HFFc6 (cell line): Measurements from ENCODE around the gene LONP2. TPM values are rescaled to one million over a fixed set of nuclear protein-coding genes. Genes with fewer than 3 reads are reported as not detected.
"Not testable (repeated sequence)": the region's sequence is repeated elsewhere in the genome, so short reads cannot be mapped to it uniquely, and the experiment has no call there.

ENCODE experiments used
- DNase-seq: peaks from one replicate; pipeline ENCODE4 v3.0.0-alpha.2; 2018
- H3K27ac Mint-ChIP-seq: 2 replicates; pipeline ENCODE4 v1.8.0; 2020; ENCODE audit warnings: mild to moderate bottlenecking, mixed read lengths
- H3K27me3 Mint-ChIP-seq: 2 replicates; pipeline ENCODE4 v1.8.0; 2021; ENCODE audit warnings: mild to moderate bottlenecking, moderate library complexity, mixed read lengths; ENCODE audit not compliant: insufficient read depth
- H3K36me3 Mint-ChIP-seq: 2 replicates; pipeline ENCODE4 v1.8.0; 2021; ENCODE audit warnings: low read depth, mixed read lengths
- H3K4me1 Mint-ChIP-seq: 2 replicates; pipeline ENCODE4 v1.8.0; 2020; ENCODE audit warnings: low read depth, mixed read lengths
- H3K4me3 Mint-ChIP-seq: 2 replicates; pipeline ENCODE4 v1.8.0; 2020; ENCODE audit warnings: mild to moderate bottlenecking, moderate library complexity, mixed read lengths
- H3K9me3 Mint-ChIP-seq: 2 replicates; pipeline ENCODE4 v1.8.0; 2020; ENCODE audit warnings: mild to moderate bottlenecking, mixed read lengths
- total RNA-seq, 6 experiments: library from RNA; stranded (reverse); fragmentation: NEBNext Ultra II Directional; extraction: Animal tissue kit (Norgen Biotek cat#: 25700); gene quantifications; 2 replicates in 1 of 6; 3 replicates in 5 of 6; pipeline ENCODE4 v1.2.3, GENCODE V29; 2021
- TF ChIP-seq, protein P1 (sequence below): fragments of 200-600 bp; sonication (generic); IDR thresholded peaks from 2 replicates; pipeline ENCODE4 v1.5.0; 2021; ENCODE audit warnings: antibody characterized with exemption, mild to moderate bottlenecking

LONP2 gene
- total RNA-seq, 6 experiments from 2014 or later, result 64.3 to 80.1 (median 72.8) TPM

DNA sequence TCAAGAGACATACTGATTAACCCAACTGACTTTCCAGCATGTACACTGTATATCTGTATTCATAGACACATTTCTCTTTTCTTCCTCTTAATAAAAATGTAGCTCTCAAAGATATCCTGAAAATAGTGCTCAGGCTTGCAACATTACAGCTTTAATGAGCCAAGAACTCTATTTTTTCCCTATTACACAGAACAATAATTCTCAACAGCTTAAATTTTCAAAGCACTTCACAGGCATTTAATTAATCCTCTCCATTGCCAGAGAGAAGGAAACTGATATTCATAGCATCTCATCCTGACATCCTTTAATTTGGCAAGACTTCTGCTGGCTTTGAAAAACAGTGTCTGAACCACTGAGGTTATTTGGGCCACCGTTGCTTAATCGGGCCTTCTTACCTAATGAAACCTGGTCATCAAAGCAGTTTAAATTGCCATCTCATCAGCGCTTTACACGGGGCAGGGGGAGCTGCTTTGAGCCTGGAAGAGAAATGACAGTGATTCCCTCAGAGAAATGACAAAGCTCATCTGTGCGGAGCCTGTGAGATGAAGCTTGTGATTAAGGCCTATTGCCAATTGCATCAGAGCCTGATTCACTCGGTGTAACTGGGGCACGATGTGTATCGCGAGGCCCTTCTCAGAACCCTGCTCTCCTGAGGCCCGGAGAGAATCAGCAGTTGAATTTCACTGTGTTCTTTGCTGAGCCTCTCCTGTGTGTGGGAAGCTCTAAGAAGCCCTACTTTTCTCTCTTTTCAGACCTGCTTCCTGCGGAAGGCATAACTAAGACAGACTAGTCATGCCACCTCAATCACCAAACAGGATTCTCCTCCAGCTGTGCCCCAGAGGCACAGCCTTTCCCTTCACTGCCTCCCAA, 149.6 kb downstream of the LONP2 start:
- Mint-ChIP-seq H3K4me1 (peaks cover 12% of the 10 kb centered on the region), H3K36me3 (no peaks in the 10 kb centered on the region), H3K27ac (no peak overlapping the region), H3K4me3 (no peak overlapping the region), H3K9me3 (no peaks in the 10 kb centered on the region), H3K27me3 (no peaks in the 10 kb centered on the region; the same call in 1 of the 2 replicates)
- no peak for DNase-seq
- TF ChIP-seq, protein P1, sequence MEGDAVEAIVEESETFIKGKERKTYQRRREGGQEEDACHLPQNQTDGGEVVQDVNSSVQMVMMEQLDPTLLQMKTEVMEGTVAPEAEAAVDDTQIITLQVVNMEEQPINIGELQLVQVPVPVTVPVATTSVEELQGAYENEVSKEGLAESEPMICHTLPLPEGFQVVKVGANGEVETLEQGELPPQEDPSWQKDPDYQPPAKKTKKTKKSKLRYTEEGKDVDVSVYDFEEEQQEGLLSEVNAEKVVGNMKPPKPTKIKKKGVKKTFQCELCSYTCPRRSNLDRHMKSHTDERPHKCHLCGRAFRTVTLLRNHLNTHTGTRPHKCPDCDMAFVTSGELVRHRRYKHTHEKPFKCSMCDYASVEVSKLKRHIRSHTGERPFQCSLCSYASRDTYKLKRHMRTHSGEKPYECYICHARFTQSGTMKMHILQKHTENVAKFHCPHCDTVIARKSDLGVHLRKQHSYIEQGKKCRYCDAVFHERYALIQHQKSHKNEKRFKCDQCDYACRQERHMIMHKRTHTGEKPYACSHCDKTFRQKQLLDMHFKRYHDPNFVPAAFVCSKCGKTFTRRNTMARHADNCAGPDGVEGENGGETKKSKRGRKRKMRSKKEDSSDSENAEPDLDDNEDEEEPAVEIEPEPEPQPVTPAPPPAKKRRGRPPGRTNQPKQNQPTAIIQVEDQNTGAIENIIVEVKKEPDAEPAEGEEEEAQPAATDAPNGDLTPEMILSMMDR, result no peak

DNA sequence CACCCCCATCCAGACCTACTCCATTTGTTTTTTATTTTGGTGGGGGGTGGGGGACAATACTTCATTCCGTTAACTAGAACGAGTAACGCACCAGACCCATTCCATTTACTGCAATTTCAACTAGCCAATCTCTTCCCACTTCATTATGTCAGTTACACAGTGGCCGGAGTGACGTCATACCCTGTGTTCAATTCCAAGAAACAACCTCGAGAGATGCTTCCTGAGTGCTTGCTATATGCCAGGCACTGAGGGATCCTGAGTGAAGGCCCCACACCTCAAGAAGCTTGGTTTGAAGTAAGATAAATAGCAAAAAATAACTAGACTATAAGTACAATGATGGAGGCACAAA, 150.2 kb downstream of the LONP2 start:
- peaks cover 12% of the 10 kb centered on the region for H3K4me1 Mint-ChIP-seq
- H3K4me3 Mint-ChIP-seq, result no peak overlapping the region
- H3K27me3 Mint-ChIP-seq, result no peaks in the 10 kb centered on the region; the same call in 1 of the 2 replicates
- TF ChIP-seq, protein P1, result no peak
- DNase-seq, result no peak
- no peaks in the 10 kb centered on the region for H3K9me3 Mint-ChIP-seq
- no peaks in the 10 kb centered on the region for H3K36me3 Mint-ChIP-seq
- no peak overlapping the region for H3K27ac Mint-ChIP-seq

DNA sequence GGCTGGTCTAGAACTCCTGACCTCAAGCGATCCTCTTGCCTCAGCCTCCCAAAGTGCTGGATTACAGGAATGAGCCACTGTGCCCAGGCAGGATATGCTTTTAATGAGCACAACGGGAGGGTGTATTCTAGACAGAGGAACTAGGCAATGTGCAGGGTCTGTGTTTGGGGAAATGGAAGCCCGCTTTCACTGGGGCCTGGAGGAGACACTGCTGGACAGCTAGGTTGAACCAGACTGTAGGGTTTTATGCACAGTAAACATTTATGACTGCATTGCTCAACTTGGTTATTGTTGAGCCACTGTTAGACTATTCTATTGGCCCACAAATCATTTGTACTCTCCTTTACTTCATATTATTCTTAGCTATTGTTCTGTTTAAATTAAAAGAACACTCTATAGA, 151.3 kb downstream of the LONP2 start:
- no peak for DNase-seq
- H3K4me3 Mint-ChIP-seq, result no peak overlapping the region
- no peaks in the 10 kb centered on the region for H3K9me3 Mint-ChIP-seq
- no peaks in the 10 kb centered on the region for H3K36me3 Mint-ChIP-seq
- peaks cover 12% of the 10 kb centered on the region for H3K4me1 Mint-ChIP-seq
- no peaks in the 10 kb centered on the region; the same call in 1 of the 2 replicates for H3K27me3 Mint-ChIP-seq
- H3K27ac Mint-ChIP-seq, result no peak overlapping the region
- TF ChIP-seq, protein P1, result no peak

DNA sequence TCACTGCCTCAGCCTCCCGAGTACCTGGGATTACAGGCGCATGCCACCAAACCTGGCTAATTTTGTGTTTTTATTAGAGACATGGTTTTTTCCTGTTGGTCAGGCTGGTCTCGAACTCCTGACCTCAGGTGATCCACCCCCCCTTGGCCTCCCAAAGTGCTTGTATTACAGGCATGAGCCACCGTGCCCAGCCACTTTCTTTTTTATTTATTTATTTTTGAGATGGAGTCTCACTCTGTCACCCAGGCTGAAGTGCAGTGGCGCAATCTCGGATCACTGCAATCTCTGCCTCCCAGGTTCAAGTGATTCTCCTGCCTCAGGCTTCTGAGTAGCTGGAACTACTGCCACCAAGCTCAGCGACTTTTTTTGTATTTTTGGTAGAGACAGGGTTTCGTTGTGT, 158.4 kb downstream of the LONP2 start:
- H3K4me3 Mint-ChIP-seq, H3K4me1 Mint-ChIP-seq, H3K27me3 Mint-ChIP-seq, H3K9me3 Mint-ChIP-seq, H3K27ac Mint-ChIP-seq, H3K36me3 Mint-ChIP-seq, DNase-seq: not testable (repeated sequence)

DNA sequence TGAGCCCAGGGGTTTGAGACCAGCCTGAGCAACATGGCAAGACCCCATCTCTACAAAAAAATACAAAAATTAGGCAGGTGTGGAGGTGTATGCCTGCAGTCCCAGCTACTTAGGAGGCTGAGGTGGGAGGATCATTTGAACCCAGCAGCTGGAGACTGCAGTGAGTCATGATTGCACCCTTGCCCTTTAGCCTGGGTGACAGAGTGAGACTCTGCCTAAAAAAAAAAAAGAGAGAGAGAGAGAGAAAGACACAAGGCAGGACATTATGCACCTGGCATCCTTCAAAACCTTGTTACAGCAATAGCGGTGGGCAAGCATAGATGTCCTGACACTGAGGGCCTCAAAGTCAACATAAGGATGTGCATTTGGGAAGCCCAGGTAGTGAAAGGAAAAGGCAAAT, 161.1 kb downstream of the LONP2 start:
- H3K4me1 Mint-ChIP-seq, result peaks cover 15% of the 10 kb centered on the region
- DNase-seq, result no peak
- H3K36me3 Mint-ChIP-seq, result no peaks in the 10 kb centered on the region
- no peak overlapping the region for H3K4me3 Mint-ChIP-seq
- no peak overlapping the region for H3K27ac Mint-ChIP-seq
- peaks cover 7% of the 10 kb centered on the region; the same call in 1 of the 2 replicates for H3K27me3 Mint-ChIP-seq
- H3K9me3 Mint-ChIP-seq, result no peaks in the 10 kb centered on the region
- TF ChIP-seq, protein P1, result no peak

DNA sequence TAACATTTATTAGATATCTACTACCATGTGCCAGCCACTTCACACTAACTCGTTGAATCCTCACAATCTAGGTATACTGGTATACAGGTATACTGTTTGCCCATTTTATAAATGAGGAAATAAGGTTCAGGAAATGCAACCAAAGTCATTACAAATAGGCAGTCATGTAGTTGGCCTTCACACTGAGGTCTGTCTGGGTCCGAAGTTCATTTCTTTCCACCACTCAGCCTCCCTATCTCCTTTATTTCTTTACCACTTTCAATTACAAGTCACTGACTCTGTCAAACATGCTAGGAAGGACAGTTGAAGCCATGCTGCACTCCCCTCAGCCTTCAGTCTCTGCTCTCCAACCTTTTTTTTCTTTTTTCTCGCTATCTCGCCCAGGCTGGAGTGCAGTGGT, 161.8 kb downstream of the LONP2 start:
- no peak overlapping the region for H3K27ac Mint-ChIP-seq

More for the DNA sequence above, 161.8 kb downstream of the LONP2 start:
- Mint-ChIP-seq H3K4me3 (no peak overlapping the region), H3K27me3 (peaks cover 7% of the 10 kb centered on the region; the same call in 1 of the 2 replicates), H3K4me1 (peaks cover 21% of the 10 kb centered on the region), H3K9me3 (no peaks in the 10 kb centered on the region), H3K36me3 (no peaks in the 10 kb centered on the region)
- TF ChIP-seq, protein P1, result no peak
- DNase-seq, result no peak
